SK-N-SH (cell line): ENCODE results near the gene PHLDB2. TPM values are rescaled to one million over a fixed set of nuclear protein-coding genes. Genes with fewer than 3 reads are reported as not detected.

Source experiments
- CTCF ChIA-PET: fragments of 300-600, 350-600 bp; formaldehyde crosslinking; extraction: SDS; loops from one replicate; lab custom pipeline; 2021; lab: Yijun Ruan, JAX
- POLR2A ChIA-PET: fragments of 350-600 bp; sonication (Branson Sonifier 250); formaldehyde crosslinking; extraction: SDS; loops from one replicate; lab custom pipeline; 2020; ENCODE audit warnings: antibody characterized with exemption, inconsistent platforms; lab: Yijun Ruan, JAX
- DNase-seq: peaks from one replicate; pipeline ENCODE4 v3.0.0; 2012
- H2AFZ ChIP-seq: fragments of 200-600 bp; sonication (generic); 2 replicates; pipeline ENCODE4 v1.8.1; 2016; ENCODE audit warnings: antibody characterized with exemption, mild to moderate bottlenecking, low read depth
- H3F3A ChIP-seq: fragments of 200-600 bp; sonication (generic); replicated peaks from 2 replicates; pipeline ENCODE3; 2016; ENCODE audit warnings: antibody characterized with exemption, mild to moderate bottlenecking; ENCODE audit not compliant: insufficient read depth
- H3K27ac ChIP-seq, 2 experiments: fragments of 200-500 bp in 1 of 2; fragments of 200-600 bp in 1 of 2; sonication (Bioruptor generic) in 1 of 2; sonication (generic), shearing (Covaris generic) in 1 of 2; 2 replicates each; pipeline versions ENCODE4 v1.5.1 to v1.6.1; 2014 to 2016; ENCODE audit warnings: low read depth in 2 of 2, inconsistent platforms in 1 of 2, low read length in 1 of 2, mild to moderate bottlenecking in 1 of 2, mixed read lengths in 1 of 2
- H3K27me3 ChIP-seq: fragments of 200-600 bp; sonication (generic), shearing (Covaris generic); 2 replicates; pipeline ENCODE4 v1.6.1; 2016; ENCODE audit warnings: mixed run types; ENCODE audit not compliant: insufficient read depth
- H3K36me3 ChIP-seq, 2 experiments: fragments of 200-500 bp in 1 of 2; fragments of 200-600 bp in 1 of 2; sonication (Bioruptor generic) in 1 of 2; sonication (generic) in 1 of 2; replicated peaks in 1 of 2; 2 replicates each; pipeline versions ENCODE3 to v1.5.1; 2014 to 2016; ENCODE audit warnings: low read length in 1 of 2, mild to moderate bottlenecking in 1 of 2; ENCODE audit not compliant: insufficient read depth in 2 of 2, control insufficient read depth in 1 of 2
- H3K4me1 ChIP-seq, 2 experiments: fragments of 200-500 bp in 1 of 2; fragments of 200-600 bp in 1 of 2; sonication (Bioruptor generic) in 1 of 2; sonication (generic), shearing (Covaris generic) in 1 of 2; 2 replicates each; pipeline versions ENCODE4 v1.5.1 to v1.6.1; 2014 to 2016; ENCODE audit warnings: low read depth in 1 of 2, low read length in 1 of 2, mixed run types in 1 of 2; ENCODE audit not compliant: insufficient read depth in 2 of 2, control insufficient read depth in 1 of 2
- H3K4me2 ChIP-seq: fragments of 200-600 bp; sonication (generic), shearing (Covaris generic); 2 replicates; pipeline ENCODE4 v1.6.1; 2017; ENCODE audit warnings: mixed run types
- H3K4me3 ChIP-seq, 2 experiments: fragments of 200-500 bp in 1 of 2; fragments of 200-600 bp in 1 of 2; sonication (Bioruptor generic) in 1 of 2; sonication (generic), shearing (Covaris generic) in 1 of 2; 2 replicates each; pipeline versions ENCODE4 v1.5.1 to v1.8.1; 2014 to 2016; ENCODE audit warnings: low read depth in 2 of 2, inconsistent platforms in 1 of 2, low read length in 1 of 2, mild to moderate bottlenecking in 1 of 2, mixed read lengths in 1 of 2, moderate library complexity in 1 of 2
- H3K79me2 ChIP-seq: fragments of 200-600 bp; sonication (generic); 2 replicates; pipeline ENCODE4 v1.8.1; 2017; ENCODE audit warnings: mild to moderate bottlenecking; ENCODE audit not compliant: insufficient read depth
- H3K9ac ChIP-seq: fragments of 200-600 bp; sonication (generic); 2 replicates; pipeline ENCODE4 v1.6.1; 2017; ENCODE audit warnings: mixed run types
- H3K9me2 ChIP-seq: fragments of 200-600 bp; sonication (generic); 2 replicates; pipeline ENCODE4 v1.6.1; 2017; ENCODE audit warnings: mixed run types
- H3K9me3 ChIP-seq: fragments of 200-600 bp; sonication (generic); 2 replicates; pipeline ENCODE4 v1.6.1; 2017; ENCODE audit warnings: mixed run types, mild to moderate bottlenecking, moderate library complexity
- H4K20me1 ChIP-seq: fragments of 200-600 bp; sonication (generic); 2 replicates; pipeline ENCODE4 v1.6.1; 2017; ENCODE audit warnings: mild to moderate bottlenecking, mixed run types; ENCODE audit not compliant: insufficient read depth
- EP300 ChIP-seq, 2 experiments: IDR thresholded peaks; 2 replicates each; pipeline versions ENCODE4 v1.4.0 to v1.6.1; 2012; ENCODE audit warnings: borderline replicate concordance in 1 of 2, low read depth in 1 of 2, low read length in 1 of 2
- FOXJ3 ChIP-seq: sonication (generic); formaldehyde crosslinking; IDR thresholded peaks from 2 replicates; pipeline ENCODE4 v1.5.1; 2020; ENCODE audit warnings: mild to moderate bottlenecking, missing genetic modification reagents
- FOXM1 ChIP-seq: IDR thresholded peaks from 2 replicates; pipeline ENCODE4 v1.4.0; 2012; ENCODE audit warnings: low read depth, mild to moderate bottlenecking
- GABPA ChIP-seq: IDR thresholded peaks from 2 replicates; pipeline ENCODE4 v1.4.0; 2012; ENCODE audit warnings: low read depth, mild to moderate bottlenecking
- IRF3 ChIP-seq: fragments of 150-350 bp; IDR thresholded peaks from 2 replicates; pipeline ENCODE4 v1.6.1; 2016; ENCODE audit warnings: mild to moderate bottlenecking, low read depth, low read length
- JUND ChIP-seq: IDR thresholded peaks from 2 replicates; pipeline ENCODE4 v1.4.0; 2012
- MAX ChIP-seq: IDR thresholded peaks from 2 replicates; pipeline ENCODE4 v1.4.0; 2012; ENCODE audit warnings: low read depth
- MEF2A ChIP-seq: IDR thresholded peaks from 2 replicates; pipeline ENCODE4 v1.4.0; 2012; ENCODE audit warnings: low read depth, borderline replicate concordance
- NFIC ChIP-seq: IDR thresholded peaks from 2 replicates; pipeline ENCODE4 v1.4.0; 2012; ENCODE audit warnings: borderline replicate concordance
- PBX3 ChIP-seq: IDR thresholded peaks from 2 replicates; pipeline ENCODE4; 2012
- POLR2AphosphoS5 ChIP-seq: IDR thresholded peaks from 2 replicates; pipeline ENCODE4 v1.6.1; 2012; ENCODE audit warnings: low read depth, low read length
- REST ChIP-seq: IDR thresholded peaks from 2 replicates; pipeline ENCODE4 v1.6.1; 2012; ENCODE audit warnings: mild to moderate bottlenecking, low read depth, low read length, moderate library complexity
- RXRA ChIP-seq: IDR thresholded peaks from 2 replicates; pipeline ENCODE4 v1.4.0; 2012; ENCODE audit warnings: low read depth, mild to moderate bottlenecking, borderline replicate concordance
- SIN3A ChIP-seq: IDR thresholded peaks from 2 replicates; pipeline ENCODE4 v1.6.1; 2012; ENCODE audit warnings: low read depth, mild to moderate bottlenecking, low read length, moderate library complexity, borderline replicate concordance
- SMC3 ChIP-seq: IDR thresholded peaks from 2 replicates; pipeline ENCODE4 v1.6.1; 2012; ENCODE audit warnings: low read depth, low read length, improper control_type of control experiment
- TAF1 ChIP-seq: IDR thresholded peaks from 2 replicates; pipeline ENCODE4 v1.6.1; 2012; ENCODE audit warnings: low read depth, mild to moderate bottlenecking, low read length, moderate library complexity, borderline replicate concordance
- TCF12 ChIP-seq: IDR thresholded peaks from 2 replicates; pipeline ENCODE4 v1.4.0; 2012
- USF1 ChIP-seq: IDR thresholded peaks from 2 replicates; pipeline ENCODE4 v1.4.0; 2012; ENCODE audit warnings: low read depth, borderline replicate concordance
- USF2 ChIP-seq: fragments of 150-350 bp; IDR thresholded peaks from 2 replicates; pipeline ENCODE4 v1.6.1; 2017; ENCODE audit warnings: antibody characterized with exemption, low read length, low read depth, borderline replicate concordance
- YY1 ChIP-seq: IDR thresholded peaks from 2 replicates; pipeline ENCODE4 v1.4.0; 2012; ENCODE audit warnings: low read depth, mild to moderate bottlenecking
- WGBS: methylation state at CpG from one replicate; pipeline ENCODE4 v1.1.6; 2017; ENCODE audit warnings: low lambda C conversion rate; 5-methylcytosine and 5-hydroxymethylcytosine counted together
- polyA plus RNA-seq, 3 experiments: library from polyadenylated mRNA; depleted of rRNA; stranded (reverse); fragments of >200 nt; gene quantifications; 2 replicates each; pipeline ENCODE4 v1.2.3, GENCODE V29; 2012

PHLDB2 gene
- polyA plus RNA-seq, 1 of the 3 experiments (the other 2 are of a cell fraction): 18.0 TPM

- ChIA-PET POLR2A (interaction anchor here (0.6 kb wide), 1 partner anchor 44 kb away, joined by 3 read pairs; no protein-coding TSS in a partner anchor), CTCF (interaction anchor here (0.8 to 4.1 kb wide), 6 partner anchors 9 to 146 kb away, joined by 3 to 48 read pairs (median 6); no protein-coding TSS in a partner anchor)
- Histone ChIP-seq H3K9ac (peak overlapping the region; percentile 97), H3K79me2 (peaks cover 60% of the 10 kb centered on the region), H3K27me3 (no peaks in the 10 kb centered on the region), H3F3A (peaks cover 22% of the 10 kb centered on the region), H3K4me1 (peaks cover 7 to 10% of the 10 kb centered on the region in 2 experiments; a peak in 3 of 4 replicates), H4K20me1 (no peaks in the 10 kb centered on the region), H3K9me3 (no peaks in the 10 kb centered on the region), H3K27ac (peak overlapping the region; percentile 60 to 98; a peak in 3 of 4 replicates), H3K4me3 (peak overlapping the region; percentile 82 to 84), H3K4me2 (peak overlapping the region; percentile 81), H3K36me3 (no peaks in the 10 kb centered on the region), H3K9me2 (no peaks in the 10 kb centered on the region), H2AFZ (peak overlapping the region; percentile 58)
- whole genome bisulfite sequencing: 77% methylated on average over 10 of the region's 10 CpGs
- TF ChIP-seq GABPA (no peak), RXRA (no peak), SIN3A (no peak), JUND (no peak), POLR2AphosphoS5 (no peak), REST (no peak), FOXJ3 (CRISPR knock-in tag) (no peak), IRF3 (no peak), FOXM1 (no peak), EP300 (IDR thresholded peaks at IDR 0.05; ENCODE audit: borderline replicate concordance in 1 of 2, low read depth in 1 of 2, low read length in 1 of 2) (no peak), SMC3 (no peak), MAX (no peak), USF2 (no peak), TCF12 (no peak), PBX3 (no peak), YY1 (no peak), NFIC (no peak), USF1 (no peak), TAF1 (no peak), MEF2A (no peak)
- no peak for DNase-seq
Measured at GRCh38 chr3:111858642-111859041, 423 bp upstream of the PHLDB2 start.
